Measurements from ENCODE around the gene CKS2. TPM values are rescaled to one million over a fixed set of nuclear protein-coding genes. Genes with fewer than 3 reads are reported as not detected.

The CKS2 gene
- 315 to 421 TPM (median 365 TPM) in 5 replicates for total RNA-seq (2022; extraction: Qiagen RNA extraction)

GRCh38 chr9:89310475-89311345 lies at the start of gene CKS2:
Gene CKS2, plus strand, starts transcription at chr9:89311195. Its CDS starts 98 bp downstream, at chr9:89311293.

GRCh38 chr9:89318123-89319014 lies 7.4 kb downstream of the CKS2 start, which contains the start of gene SECISBP2:
Gene SECISBP2, plus strand, starts transcription at chr9:89318500. Its CDS starts 77 bp downstream, at chr9:89318577.

Other genes starting within 250 kb of the CKS2 start
- gene SHC3, start 132.4 kb upstream of the CKS2 start, total RNA-seq (2022; extraction: Qiagen RNA extraction), result 0.17 to 0.39 TPM (median 0.22 TPM) in 5 replicates
- gene SECISBP2, start 7.3 kb downstream of the CKS2 start, total RNA-seq (2022; extraction: Qiagen RNA extraction), result 16.1 to 23.0 TPM (median 18.8 TPM) in 5 replicates
- gene SEMA4D, start 186.9 kb downstream of the CKS2 start, total RNA-seq (2022; extraction: Qiagen RNA extraction), result 4.4 to 5.8 TPM (median 5.4 TPM) in 5 replicates

Data from A549 treated with dexamethasone at 1 μM for 4 hours (cell line).